Measurements from ENCODE around the gene PDIK1L.

PDIK1L gene

DNA sequence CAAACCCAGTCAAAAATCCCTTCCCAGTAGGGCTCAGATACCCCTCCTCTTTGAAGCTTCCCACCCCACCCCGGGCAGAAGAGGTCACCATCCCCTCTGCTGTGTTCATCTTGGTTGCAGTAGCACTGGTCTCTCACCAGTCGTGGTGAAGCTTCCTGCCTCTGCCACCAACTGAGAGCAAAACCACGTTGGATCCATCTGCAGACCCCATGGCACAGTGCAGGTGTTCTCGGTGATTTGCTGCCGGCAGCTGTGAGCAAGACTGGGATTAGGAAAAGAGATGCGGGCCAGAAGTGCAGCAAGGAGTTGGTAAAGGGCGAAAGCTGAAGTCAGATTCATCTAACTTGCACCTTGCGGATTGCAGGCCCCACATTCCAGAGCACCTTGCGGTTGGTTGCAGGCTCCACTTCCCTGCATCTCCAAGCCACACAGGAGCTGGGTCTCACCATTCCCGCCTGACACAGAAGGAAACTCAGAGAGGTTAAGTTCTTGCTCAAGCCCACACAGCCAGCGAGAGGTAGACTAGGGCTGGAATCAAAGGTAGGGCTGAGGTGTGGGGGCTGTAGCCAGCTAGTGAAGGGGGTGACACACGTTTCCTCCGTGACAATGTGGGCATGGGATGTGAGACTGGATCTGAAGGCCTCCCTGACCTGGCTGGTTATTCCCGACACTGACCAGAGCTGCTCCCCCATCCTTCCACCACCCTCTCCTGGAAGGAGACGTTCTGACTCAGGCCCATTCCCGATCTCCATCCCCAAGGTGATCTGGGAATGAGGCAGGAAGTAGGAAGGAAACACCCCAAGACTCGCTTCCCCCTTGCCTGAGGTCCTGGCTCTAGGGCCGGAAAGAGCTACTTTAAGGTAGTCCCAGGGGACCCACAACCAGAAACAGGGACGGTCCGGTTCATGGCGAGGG lies 44.0 kb downstream of the PDIK1L start:
- no peak for DNase-seq (ENCODE audit: low read depth in 2 of 2)

DNA sequence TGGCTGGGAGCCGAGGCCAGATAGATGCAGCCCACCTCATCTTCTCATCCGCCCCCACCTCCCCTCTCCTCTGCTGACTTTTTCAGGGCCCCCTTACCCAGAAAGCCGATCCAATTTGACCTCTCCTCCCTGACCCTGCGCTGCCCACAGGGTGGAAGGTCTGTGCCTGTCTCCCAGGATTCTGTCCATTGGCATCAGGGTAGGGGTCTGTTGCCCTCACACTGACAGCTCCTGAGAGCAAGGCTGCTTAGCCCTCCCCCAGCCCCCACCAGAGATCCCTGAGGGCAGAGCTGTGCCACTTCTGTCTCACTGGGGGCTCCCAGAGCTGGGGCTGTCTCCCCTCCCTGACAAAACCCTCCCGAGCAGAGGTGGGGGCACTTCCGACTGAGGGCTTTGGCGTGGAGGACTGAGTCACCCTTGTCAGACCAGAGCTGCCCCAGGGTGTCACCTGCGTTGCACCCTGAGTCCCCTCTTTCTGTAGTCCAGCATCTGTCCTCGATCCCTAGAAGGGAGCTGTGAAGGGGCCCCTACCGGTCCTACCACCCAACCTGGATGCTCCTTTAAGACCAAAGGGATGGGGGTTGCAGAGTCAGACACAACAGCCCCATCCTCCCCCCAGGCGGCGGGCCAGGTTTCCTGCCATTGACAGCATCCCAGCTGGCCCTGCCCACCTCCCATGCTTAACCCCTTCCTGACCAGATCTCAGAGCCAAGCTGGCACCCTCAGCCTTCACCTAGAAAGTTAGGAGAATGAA lies 44.8 kb downstream of the PDIK1L start:
- DNase-seq (ENCODE audit: low read depth in 2 of 2): no peak

DNA sequence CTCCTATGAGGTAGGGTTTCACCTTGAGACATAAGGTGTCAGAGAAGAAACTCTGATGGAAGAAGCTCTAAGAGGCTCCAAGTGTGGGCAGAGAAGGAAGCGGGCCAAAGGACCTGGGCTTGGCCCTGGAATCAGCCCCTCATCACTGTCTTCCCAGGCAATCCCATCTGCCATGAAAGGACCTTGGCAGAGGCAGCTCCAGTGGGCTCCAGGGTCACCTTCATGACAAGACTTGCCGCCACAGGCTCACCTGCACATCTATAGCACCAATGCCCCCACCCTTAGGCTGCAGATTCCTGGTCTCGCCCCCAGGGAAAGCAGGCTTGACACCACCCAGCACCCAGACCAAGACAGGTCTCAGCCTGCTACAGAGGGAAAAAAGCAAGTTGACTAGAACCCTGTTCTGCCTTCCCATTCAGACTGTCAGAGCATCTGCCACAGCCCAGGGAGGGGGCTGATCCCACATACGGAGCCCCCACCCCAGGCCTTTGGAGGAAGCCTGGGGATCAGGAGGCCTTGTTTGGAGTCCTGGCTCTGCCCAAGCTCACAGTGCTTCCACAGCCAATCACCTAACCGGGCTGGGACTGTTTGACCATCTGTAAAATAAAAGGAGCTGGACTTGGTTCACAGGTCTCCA lies 46.8 kb downstream of the PDIK1L start:
- DNase-seq (ENCODE audit: low read depth in 2 of 2): no peak

DNA sequence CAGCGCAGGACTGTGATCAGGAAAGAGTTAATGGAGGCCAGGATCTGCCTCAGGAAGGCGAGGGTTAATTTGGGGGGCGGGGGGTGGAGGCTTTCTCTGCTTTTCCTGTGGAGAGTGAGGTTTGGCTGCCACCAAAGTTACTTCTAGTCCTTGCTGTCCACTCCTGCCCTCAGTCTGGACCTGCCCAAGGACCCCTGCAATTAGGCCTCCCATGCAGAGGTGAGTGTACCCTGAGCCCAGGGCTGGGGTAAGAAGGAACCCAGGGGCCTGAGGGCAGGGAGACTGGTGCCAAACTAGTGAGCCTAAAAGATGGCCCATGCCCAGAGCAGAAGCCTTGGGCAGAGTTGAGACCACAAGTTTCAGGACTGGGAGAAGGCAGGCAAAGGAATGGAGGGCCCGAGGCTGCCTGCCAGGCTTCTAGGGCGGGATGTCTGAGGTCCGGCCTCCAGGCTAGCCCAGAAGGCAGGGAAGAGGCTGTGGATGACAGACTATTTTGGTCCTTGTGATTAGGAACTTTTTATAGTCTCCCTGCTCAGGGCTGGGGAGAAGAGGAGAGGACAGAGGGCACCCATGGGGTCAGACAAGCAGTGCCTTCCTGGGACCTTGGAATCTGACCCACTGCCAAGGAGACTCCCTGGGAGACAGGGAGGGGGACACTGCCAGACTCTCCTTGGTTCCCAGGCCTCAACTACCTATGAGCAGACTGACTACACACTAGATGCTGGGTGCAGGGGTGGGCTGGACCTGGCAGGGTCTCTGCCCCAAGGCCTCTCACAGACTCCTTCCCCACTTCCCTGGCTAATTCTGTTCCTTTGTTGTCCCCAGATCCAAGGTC lies 47.5 kb downstream of the PDIK1L start, which contains the start of gene FAM110D:
TSS of gene FAM110D (plus strand) at position 172 of the 835 bp plus-strand sequence. CDS start 2,213 bp downstream, outside the sequence.
- DNase-seq (ENCODE audit: low read depth in 2 of 2): no peak

DNA sequence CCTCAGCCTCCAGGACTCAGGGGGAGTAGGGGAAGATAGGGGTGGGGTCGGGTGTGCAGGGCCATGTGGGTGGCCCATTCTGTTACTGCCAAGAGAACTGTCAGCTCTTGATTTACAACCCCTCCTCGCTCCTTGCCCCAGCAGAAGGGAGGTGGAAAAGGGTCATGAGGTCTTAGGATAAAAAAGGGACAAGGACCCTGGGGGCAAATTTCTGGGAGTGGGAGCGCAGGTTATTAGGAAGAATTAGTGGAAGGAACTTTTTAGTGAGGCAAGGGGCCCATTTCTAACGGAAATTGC lies 48.1 kb downstream of the PDIK1L start:
- no peak for DNase-seq (ENCODE audit: low read depth in 2 of 2)

DNA sequence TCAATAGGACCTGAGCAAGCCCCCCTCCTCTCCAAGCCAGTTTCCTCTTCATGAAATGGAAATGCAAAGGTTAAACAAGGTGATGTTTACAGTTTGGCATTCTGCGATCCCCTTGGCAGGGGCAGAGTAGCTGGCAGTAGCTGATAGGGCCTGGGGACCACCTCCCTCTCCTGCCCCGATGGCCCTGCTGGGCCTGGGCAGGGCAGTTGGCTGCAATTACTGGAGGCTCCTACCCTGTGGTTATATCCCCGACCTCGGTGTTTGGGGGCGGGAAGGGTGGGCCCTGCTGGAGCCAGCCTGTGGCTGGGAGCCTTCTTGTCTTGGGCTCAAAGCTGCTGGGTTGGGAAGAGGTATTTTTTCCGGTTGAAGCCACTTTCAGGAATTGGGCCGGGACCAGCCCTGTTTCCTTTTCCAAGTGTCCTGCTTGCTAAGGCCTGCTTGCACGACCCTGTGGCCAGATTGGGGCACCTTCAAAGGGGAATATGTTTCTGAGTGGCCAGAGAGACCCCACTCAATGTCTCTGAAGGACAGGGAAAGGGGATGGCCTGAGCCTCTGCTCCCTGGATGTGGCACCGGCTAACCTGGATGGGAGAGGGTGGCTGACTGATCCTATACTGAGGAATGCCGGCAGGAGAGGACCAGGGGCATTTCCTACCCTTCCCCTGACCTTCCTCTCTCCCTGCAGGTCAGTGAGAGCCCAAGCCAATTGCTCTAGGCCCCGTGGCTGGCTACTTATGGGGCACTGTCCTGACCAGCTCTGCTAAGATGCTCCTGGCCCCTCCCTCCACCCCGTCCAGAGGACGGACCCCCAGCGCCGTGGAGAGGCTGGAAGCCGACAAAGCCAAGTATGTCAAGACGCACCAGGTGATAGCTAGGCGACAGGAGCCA lies 49.1 kb downstream of the PDIK1L start:
- no peak for DNase-seq (ENCODE audit: low read depth in 2 of 2)

DNA sequence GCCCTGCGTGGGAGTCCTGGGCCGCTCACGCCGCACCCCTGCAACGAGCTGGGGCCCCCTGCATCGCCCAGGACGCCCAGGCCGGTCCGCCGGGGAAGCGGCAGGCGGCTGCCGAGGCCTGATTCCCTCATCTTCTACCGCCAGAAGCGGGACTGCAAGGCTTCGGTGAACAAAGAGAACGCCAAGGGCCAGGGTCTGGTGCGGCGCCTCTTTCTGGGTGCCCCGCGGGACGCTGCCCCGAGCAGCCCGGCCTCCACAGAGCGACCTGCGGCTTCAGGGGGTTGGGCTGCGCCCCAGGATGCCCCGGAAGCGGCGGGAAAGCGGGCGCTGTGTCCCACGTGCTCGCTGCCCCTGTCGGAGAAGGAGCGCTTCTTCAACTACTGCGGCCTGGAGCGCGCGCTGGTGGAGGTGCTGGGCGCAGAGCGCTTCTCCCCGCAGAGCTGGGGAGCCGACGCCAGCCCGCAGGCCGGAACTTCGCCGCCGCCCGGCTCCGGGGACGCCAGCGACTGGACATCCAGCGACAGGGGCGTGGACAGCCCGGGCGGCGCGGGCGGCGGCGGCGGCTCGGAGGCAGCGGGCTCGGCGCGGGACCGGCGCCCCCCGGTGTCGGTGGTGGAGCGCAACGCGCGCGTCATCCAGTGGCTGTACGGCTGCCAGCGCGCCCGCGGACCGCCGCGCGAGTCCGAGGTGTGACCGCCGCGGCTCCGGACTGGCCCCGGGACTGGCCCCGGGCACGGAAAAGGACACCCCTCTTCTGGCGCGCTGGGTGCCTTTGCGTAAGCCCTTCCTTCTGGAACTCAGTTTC lies 50.0 kb downstream of the PDIK1L start:
- DNase-seq (ENCODE audit: low read depth in 2 of 2): peak in 1 of 2 donors; percentile 32

DNA sequence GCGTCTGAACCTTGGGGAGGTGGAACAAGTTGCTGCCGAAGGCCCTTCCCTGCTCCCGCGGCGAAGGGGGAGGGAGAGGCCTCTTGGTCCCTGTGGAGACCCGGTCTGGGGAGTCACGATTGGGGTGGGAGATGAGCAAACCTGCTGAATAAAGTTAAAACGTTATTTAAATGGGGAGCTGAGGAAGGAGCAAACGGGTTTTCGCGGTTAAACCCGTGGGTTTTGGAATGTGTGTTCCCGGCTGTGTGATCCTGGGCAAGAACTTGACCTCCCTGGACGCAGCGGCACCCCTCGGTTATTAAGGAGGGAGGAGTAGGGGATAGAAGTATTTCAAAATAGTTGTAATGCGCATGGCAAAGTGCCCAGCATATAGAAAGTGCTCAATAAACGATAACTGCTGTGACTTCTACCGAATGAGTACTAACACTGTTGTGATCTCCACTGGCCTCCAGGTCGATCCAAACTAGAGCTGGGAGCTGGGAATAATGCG lies 50.6 kb downstream of the PDIK1L start:
- no peak for DNase-seq (ENCODE audit: low read depth in 2 of 2)

DNA sequence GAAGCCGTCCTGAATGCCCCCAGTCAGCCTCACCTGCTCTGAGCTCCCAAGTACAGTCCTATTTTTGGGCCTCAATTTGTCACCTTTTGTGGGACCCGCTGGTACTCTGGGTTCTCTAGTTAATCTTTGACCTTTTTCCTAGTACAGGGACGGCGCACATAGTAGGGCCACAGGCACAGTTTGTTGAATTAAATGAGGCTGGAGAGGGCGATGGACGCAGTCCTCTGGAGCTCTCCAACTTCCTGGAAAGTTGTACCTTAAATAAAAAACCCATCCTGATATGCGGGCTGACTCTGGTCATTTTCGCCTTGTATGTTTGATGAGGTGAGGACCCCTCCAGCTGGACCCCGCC lies 52.0 kb downstream of the PDIK1L start:
- no peak for DNase-seq (ENCODE audit: low read depth in 2 of 2)

DNA sequence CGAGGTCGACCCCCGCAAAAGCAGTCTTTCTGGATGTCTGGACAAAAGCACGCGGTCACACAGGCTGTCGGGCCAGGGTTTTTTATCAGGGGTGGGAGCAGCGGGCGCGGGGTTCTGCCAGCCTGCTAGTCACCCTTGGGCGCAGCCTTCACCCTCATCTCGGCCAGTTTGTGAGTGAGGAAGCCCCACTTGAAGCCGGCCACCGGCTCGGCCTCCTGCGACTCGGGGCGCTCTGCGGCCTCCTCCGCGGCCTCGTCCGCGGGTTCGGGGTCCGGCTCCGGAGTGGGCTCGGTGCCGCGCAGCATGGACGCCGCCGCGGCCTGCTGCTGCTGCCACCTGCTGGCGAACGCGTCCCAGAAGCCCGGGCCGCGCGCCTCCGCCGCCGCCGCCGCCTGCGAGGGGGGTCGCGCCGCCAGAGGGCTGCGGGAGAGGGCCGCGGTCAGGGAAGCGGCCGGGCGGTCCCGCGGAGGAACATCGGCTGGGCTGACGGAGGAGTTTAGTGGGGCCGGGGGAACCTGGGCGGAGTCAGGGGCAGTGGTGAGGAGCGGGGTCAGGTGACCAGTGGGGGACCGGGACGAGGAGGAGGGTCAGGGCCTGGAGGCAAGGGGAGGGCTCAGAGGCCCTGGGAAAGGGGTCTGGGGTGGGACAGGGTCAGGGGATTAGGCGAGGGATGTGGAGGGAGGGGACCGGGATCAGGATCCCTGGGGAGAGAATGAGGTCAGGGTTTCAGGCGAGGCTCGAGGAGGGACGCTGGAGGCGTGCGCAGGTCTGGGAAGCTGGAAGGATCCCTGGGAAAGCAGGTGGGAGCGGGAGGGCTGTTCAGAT lies 52.6 kb downstream of the PDIK1L start:
- peak; percentile 36 to 40 for DNase-seq (ENCODE audit: low read depth in 2 of 2)

DNA sequence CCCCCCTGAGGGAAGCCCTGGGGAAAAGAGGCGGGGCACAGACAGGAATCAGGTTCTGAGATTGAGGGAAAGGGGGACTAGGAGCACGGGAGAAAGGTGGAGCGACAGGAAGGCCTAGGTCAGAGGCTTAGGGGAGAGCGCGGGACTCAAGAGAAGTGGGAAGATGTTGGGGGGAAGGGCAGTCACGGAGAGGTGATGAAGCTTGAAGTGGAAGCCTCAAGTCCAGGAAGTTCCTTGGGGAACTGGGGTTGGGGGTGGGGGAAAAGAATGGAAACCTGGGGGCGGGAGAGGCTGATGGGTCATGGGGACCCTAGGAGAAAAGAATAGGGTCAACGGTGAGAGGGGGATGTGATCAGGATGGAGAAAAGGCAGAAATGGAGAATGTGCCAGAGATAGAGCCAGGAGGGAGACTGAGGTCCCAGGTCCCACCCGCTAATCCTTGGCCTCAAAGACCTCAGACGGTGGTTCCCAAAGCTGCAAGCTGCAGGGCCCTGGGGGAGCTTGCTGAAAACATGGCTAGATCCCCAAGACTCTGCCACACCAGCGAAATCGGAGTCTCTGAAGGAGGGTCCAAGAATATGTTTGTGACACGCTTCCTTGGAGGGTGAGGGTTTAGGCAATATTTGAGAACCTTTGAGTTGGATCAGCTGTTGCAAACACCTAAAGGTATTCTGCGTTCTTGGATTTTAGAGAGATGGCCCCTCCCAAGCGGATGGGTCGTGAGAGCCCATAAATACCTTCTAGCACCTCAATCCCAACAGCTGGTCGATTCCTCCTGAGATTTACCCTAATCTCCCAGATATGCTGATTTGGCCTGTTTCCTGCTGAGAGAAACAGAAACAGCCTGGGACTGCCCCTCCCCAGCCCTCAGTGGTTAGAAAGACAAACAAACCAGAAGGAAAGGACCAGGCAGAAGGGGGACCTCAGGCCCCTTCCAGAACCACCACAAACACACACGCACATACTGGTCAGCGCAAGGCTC lies 53.5 kb downstream of the PDIK1L start:
- no peak for DNase-seq (ENCODE audit: low read depth in 2 of 2)

DNA sequence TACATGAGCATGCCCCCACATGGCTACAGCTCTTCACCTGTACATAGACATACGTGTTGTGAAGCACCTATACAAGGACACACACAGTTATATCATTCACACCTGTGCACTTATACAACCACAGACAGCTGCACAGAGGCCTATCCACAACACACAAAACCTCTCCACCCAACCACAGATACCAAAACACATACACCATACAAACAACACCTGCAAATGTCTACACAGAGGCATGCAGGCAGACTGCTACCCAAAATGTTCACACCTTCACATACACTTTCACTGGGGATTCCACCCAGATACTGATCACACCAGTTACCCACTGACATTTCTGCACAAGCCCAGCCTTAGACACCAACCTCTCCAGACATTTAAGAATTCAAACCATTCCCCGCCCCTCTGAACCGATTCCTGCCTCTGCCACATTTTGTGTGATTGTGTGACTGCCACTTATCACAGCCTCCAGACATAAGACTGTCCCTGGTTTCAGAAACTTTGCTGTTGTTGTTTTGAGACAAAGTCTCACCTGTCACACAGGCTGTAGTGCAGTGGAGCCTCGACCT lies 55.2 kb downstream of the PDIK1L start:
- no peak for DNase-seq (ENCODE audit: low read depth in 2 of 2)

DNA sequence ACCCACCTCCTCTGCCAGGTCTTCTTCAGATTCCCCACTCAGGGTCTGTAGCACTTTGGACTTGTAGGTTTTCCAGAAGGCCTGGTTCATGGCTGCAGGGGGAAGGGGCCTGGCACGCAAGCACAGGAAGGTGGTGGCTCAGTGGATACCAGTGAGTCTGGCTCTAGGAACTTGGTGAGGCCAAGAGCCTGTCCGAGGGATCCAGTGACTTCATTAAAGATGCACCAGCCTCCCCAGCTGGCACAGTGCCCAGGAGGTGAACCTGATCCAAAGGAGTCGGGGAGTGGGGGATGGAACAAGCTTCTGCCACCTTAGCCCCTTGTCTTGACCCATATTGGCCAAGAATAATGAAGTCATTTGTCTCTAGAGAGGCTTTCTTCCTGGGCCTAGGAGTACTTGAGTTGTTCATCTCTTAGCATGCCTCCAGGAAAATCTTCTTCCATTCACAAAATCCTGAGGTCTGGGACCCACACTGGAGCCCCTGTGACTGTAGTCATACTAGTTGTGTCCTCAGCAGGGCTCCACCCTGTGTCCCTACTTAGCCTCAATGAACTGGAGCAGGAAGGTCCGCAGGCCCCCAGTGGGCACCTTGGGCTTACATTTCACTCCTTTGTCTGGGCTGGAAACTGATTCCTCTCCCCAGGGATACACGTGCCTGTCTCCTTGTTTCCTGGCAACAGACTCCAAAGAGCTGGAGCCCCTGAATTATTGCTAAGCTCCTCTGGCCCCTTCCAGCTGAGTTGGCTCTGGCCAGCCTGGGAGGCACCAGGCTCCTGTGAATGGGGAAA lies 57.0 kb downstream of the PDIK1L start, which contains the start of gene C1orf232:
TSS of gene C1orf232 (minus strand) at position 554 of the 788 bp plus-strand sequence. CDS start at position 90, 464 bp downstream.
- no peak for DNase-seq (ENCODE audit: low read depth in 2 of 2)

DNA sequence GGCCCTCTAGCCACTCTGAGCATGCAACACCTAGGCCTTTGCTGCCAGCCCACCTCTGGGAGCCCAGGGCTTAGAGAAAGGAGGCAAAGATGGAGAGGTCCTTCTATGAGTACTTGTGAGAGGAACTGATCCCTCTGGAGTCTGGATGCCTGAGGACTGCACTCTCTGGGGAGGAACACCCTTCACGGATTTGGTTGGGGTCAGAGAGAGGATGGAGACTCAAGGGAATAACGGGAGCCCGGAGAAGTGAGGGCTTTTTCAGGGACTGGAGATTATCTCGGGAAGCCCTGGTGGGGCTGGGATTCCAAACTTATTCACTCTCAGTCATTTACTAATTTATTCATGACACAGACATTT lies 57.6 kb downstream of the PDIK1L start:
- DNase-seq (ENCODE audit: low read depth in 2 of 2): no peak

DNA sequence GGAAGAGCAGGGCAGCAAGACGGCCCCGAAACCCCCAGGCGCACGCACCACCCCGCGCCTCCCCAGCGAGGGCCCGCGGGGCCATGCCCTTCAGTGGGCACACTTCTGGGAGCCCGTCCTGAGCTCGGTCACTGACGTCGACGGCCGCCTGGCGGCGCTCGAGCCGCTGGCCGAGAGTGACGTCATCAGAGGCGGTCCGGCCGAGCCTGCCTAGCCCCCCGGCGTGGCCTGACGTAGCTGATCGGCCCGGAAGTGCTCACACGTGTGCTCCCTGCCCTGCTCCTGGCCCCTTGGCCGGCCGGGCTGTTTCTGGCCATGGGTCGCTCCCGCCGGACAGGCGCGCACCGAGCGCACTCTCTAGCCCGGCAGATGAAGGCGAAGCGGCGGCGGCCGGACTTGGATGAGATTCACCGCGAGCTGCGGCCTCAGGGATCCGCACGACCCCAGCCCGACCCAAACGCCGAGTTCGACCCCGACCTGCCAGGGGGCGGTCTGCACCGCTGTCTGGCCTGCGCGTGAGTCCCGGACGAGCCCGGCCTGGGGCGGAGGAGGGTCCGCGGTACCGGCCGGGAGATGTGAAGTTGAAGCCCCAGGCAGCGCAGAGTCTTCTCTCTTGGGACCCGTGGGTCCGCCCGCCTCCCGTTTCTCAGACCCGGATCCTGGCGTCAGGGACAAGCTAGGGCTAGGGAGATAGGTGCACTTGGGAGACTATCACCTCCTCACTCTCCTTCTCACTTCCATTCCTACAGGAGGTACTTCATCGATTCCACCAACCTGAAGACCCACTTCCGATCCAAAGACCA lies 58.2 kb downstream of the PDIK1L start, which contains the start of gene ZNF593:
TSS of gene ZNF593 (plus strand) at position 240 of the 803 bp plus-strand sequence. CDS start at position 316, 76 bp downstream.
- peak; percentile 76 to 86 for DNase-seq (ENCODE audit: low read depth in 2 of 2)

All from activated CD4-positive, alpha-beta T cell treated with anti-CD3 and anti-CD28 coated beads for 24 hours (primary cell).